Mammary epithelial cell (primary cell): Measurements from ENCODE around the gene INPP5A.

Experiments
- EZH2 ChIP-seq: IDR thresholded peaks from 2 replicates; pipeline ENCODE4 v1.6.1; 2012; ENCODE audit warnings: low read length, inconsistent platforms, borderline replicate concordance
- TF ChIP-seq, protein P1 (sequence below), 2 donors: IDR thresholded peaks in 1 of 2; conservative IDR thresholded peaks in 1 of 2; 2 replicates each; pipeline ENCODE4 v1.5.1; 2011 to 2012; ENCODE audit warnings: inconsistent platforms in 2 of 2, low read length in 2 of 2, mild to moderate bottlenecking in 2 of 2, control low read depth in 1 of 2, low read depth in 1 of 2; ENCODE audit not compliant: insufficient read depth in 1 of 2; ENCODE audit errors: extremely low read depth in 1 of 2

- no peak for TF ChIP-seq EZH2
- TF ChIP-seq, protein P1, sequence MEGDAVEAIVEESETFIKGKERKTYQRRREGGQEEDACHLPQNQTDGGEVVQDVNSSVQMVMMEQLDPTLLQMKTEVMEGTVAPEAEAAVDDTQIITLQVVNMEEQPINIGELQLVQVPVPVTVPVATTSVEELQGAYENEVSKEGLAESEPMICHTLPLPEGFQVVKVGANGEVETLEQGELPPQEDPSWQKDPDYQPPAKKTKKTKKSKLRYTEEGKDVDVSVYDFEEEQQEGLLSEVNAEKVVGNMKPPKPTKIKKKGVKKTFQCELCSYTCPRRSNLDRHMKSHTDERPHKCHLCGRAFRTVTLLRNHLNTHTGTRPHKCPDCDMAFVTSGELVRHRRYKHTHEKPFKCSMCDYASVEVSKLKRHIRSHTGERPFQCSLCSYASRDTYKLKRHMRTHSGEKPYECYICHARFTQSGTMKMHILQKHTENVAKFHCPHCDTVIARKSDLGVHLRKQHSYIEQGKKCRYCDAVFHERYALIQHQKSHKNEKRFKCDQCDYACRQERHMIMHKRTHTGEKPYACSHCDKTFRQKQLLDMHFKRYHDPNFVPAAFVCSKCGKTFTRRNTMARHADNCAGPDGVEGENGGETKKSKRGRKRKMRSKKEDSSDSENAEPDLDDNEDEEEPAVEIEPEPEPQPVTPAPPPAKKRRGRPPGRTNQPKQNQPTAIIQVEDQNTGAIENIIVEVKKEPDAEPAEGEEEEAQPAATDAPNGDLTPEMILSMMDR (conservative IDR thresholded peaks at IDR 0.05 in 1 of 2, IDR thresholded peaks at IDR 0.05 in 1 of 2; ENCODE audit: extremely low read depth in 1 of 2, insufficient read depth in 1 of 2, low read depth in 1 of 2, low read length in 2 of 2): no peak
These were observed 104.6 kb downstream of the INPP5A start for GRCh38 chr10:132641966-132642731.
